Measurements from ENCODE around the gene AMH.

Gene AMH

DNA sequence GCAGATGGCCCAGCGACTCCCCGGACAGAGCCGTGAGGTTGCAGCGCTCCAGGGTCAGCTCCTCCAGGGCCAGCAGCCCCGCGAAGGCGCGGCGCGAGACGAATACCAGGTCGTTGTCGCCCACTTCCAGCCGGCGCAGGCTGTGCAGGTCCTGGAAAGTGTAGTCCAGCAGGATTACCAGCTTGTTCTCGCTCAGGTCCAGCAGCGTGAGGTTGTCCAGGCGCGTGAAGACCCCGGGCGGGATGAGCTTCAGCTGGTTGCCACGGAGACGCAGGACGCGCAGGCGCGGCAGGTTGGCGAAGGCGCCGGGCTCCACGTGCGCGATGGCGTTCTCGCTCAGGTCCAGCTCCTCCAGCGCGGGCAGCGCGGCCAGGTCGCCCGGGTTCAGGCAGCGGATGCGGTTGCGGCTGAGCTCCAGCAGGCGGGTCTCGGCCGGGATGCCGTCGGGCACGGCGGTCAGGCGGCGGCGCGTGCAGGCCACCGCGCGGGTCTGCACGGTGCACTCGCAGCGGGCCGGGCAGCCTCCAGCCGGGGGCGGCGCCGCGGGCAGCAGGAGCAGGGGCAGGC is 42.1 kb downstream of the AMH start:
- no peak for DNase-seq
- Mint-ChIP-seq H3K9me3 (no peaks in the 10 kb centered on the region), H3K4me3 (peak overlapping the region; percentile 80), H3K36me3 (peaks cover 28% of the 10 kb centered on the region), H3K4me1 (peaks cover 42% of the 10 kb centered on the region), H3K27me3 (peaks cover 32% of the 10 kb centered on the region), H3K27ac (peak overlapping the region; percentile 91)
- CTCF ChIA-PET = interaction anchor here (1.0 kb wide), 1 partner anchor 101 kb away, joined by 4 read pairs; no protein-coding TSS in a partner anchor

GRCh38 chr19:2294687-2295335 is 45.7 kb downstream of the AMH start:
- H3K27me3 Mint-ChIP-seq = peaks cover 7% of the 10 kb centered on the region
- CTCF ChIA-PET = interaction anchor here (1.3 kb wide), 1 partner anchor 95 kb away, joined by 3 read pairs; no protein-coding TSS in a partner anchor
- peaks cover 25% of the 10 kb centered on the region for H3K4me1 Mint-ChIP-seq
- H3K36me3 Mint-ChIP-seq = peaks cover 27% of the 10 kb centered on the region
- no peak overlapping the region for H3K27ac Mint-ChIP-seq
- H3K9me3 Mint-ChIP-seq = no peaks in the 10 kb centered on the region
- H3K4me3 Mint-ChIP-seq = no peak overlapping the region
- DNase-seq = no peak

DNA sequence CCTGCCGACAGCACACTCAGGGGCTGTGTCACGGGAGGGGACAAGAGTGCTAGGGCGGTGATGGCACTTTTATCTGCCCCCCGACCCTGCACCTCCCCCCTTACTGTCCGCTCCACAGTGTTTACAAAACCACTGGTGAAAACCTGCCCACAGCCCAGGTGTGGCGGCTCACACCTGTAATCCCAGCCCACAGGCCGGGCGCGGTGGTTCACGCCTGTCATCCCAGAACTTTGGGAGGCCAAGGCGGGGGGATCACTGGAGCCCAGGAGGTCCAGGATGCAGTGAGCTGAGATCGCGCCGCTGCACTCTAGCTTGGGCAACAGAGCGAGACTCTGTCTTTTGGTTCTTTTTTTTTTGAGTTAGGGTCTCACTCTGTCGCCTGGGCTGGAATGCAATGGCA is 47.0 kb downstream of the AMH start:
- peaks cover 21% of the 10 kb centered on the region for H3K36me3 Mint-ChIP-seq
- CTCF ChIA-PET = no interaction called here
- peaks cover 17% of the 10 kb centered on the region for H3K4me1 Mint-ChIP-seq
- DNase-seq = no peak
- no peak overlapping the region for H3K4me3 Mint-ChIP-seq
- no peak overlapping the region for H3K27ac Mint-ChIP-seq
- no peaks in the 10 kb centered on the region for H3K9me3 Mint-ChIP-seq
- peaks cover 10% of the 10 kb centered on the region for H3K27me3 Mint-ChIP-seq

DNA sequence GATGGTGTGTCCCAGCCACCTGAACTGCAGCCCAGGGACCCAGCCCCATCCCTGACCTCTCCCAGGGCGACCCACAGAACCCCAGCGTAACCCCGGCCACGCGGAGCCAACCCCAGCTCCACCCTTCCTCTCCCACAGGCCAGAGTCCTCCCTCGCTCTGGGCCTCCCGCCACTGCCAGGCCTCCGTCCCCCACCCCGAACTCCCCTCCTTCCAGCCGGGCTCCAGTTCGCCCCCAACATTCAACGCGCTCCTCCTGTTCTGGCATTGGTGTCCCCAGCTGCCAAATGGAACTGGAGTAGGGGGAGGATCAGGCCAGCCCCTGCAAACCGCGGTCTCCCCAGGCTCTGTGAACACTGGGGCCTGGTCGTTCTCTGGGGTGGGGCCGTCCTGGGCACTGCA is 51.4 kb downstream of the AMH start:
- no peak overlapping the region for H3K27ac Mint-ChIP-seq
- H3K27me3 Mint-ChIP-seq = peaks cover 53% of the 10 kb centered on the region
- H3K4me3 Mint-ChIP-seq = no peak overlapping the region
- peaks cover 2% of the 10 kb centered on the region for H3K36me3 Mint-ChIP-seq
- CTCF ChIA-PET = no interaction called here
- H3K4me1 Mint-ChIP-seq = peaks cover 4% of the 10 kb centered on the region
- DNase-seq = no peak
- no peaks in the 10 kb centered on the region for H3K9me3 Mint-ChIP-seq

All from activated naive CD4-positive, alpha-beta T cell treated with anti-CD3 and anti-CD28 coated beads, Interleukin-2, amount 10 ng/mL, durations not matched to agents 7 days and 5 days (primary cell).